Measurements from ENCODE around the gene SLC16A5. TPM values are rescaled to one million over a fixed set of nuclear protein-coding genes. Genes with fewer than 3 reads are reported as not detected.

Gene SLC16A5
- total RNA-seq, 2 experiments from 2014 or later, result not detected

DNA sequence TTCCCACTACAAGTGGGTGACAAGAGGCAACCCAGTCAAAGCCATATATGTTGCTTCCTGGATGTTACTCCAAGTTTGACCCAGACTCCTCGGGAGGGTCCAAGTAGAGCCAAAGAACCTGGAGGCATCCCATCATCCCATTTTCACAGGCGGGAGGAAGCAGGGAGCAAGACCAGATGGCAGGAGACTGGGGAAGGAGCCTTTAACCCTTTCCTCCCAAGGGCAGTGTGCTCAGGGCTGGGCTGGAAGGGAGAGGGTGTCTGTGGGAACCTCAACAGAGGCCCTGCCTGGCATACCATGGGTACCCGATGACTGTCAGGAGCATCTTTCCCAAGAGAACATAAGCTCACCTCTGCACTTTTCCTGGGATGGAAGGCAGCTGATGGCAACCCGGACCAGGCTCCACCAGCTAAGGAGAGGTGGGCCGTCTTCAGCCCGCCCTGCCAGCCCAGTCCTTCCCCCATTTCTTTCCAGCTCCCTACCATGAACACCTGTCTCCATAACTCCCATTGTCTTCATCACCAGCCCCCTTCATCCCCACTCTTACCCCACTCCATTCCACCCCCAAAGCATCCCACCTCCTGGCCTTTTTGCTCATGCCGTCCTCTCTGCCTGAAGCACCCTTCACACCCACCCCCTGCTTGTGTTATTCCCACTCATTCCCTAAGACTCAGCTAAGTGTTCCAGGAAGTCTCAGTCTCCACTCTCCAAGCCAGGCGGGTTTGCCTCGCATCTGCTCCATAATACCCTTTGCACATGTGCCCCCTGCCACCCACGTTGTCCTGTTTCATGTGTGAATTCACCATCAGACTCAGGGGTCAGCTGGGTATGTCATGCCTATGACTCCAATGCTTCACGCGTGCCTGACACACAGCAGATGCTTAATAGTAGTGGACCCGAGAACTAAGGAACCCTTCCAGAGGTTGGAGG is 5.9 kb upstream of the SLC16A5 start:
- H3K36me3 ChIP-seq (ENCODE audit: insufficient read depth, low read length), result no peaks in the 10 kb centered on the region
- ChIA-PET POLR2A (interaction anchor here (0.6 to 1.6 kb wide), 3 partner anchors 12 to 69 kb away, joined by 3 read pairs; no protein-coding TSS in a partner anchor), CTCF (ENCODE audit: unreplicated experiment) (no interaction called here)
- H3K4me3 ChIP-seq (ENCODE audit: low read depth, low read length, poor library complexity, severe bottlenecking), result no peak overlapping the region
- H3K79me2 ChIP-seq (ENCODE audit: insufficient read depth, low read depth, low read length), result no peaks in the 10 kb centered on the region
- H3K27ac ChIP-seq (ENCODE audit: low read depth, low read length, poor library complexity, severe bottlenecking), result no peak overlapping the region
- H2AFZ ChIP-seq (ENCODE audit: low read length), result no peak overlapping the region
- no peak for DNase-seq (ENCODE audit: low spot score)
- no peaks in the 10 kb centered on the region for H3K4me1 ChIP-seq (ENCODE audit: insufficient read depth, low read length, poor library complexity, severe bottlenecking)
- no peaks in the 10 kb centered on the region for H3K9me2 ChIP-seq (ENCODE audit: insufficient read depth, low read length)
- H4K20me1 ChIP-seq (ENCODE audit: insufficient read depth, low read length), result no peaks in the 10 kb centered on the region
- BruUV-seq (replicated peaks), result no TSS peak
- no peak overlapping the region for H3K4me2 ChIP-seq (ENCODE audit: low read length)
- TF ChIP-seq CTCF (conservative IDR thresholded peaks at IDR 0.05; ENCODE audit: low read length) (no peak), EZH2phosphoT487 (IDR thresholded peaks at IDR 0.05; ENCODE audit: borderline replicate concordance, low read depth, low read length) (no peak)
- H3K9me3 ChIP-seq (ENCODE audit: low read length), result no peaks in the 10 kb centered on the region
- intact Hi-C loops (cut with micrococcal nuclease; ENCODE audit: unreplicated experiment), result no loop called here

GRCh38 chr17:75082683-75083082 is 5.1 kb upstream of the SLC16A5 start:
- Histone ChIP-seq H4K20me1 (ENCODE audit: insufficient read depth, low read length) (no peaks in the 10 kb centered on the region), H3K4me2 (ENCODE audit: low read length) (no peak overlapping the region), H3K27ac (ENCODE audit: low read depth, low read length, poor library complexity, severe bottlenecking) (no peak overlapping the region), H3K4me1 (ENCODE audit: insufficient read depth, low read length, poor library complexity, severe bottlenecking) (peaks cover 5% of the 10 kb centered on the region), H3K9me2 (ENCODE audit: insufficient read depth, low read length) (no peaks in the 10 kb centered on the region), H3K4me3 (ENCODE audit: low read depth, low read length, poor library complexity, severe bottlenecking) (no peak overlapping the region), H3K9me3 (ENCODE audit: low read length) (no peaks in the 10 kb centered on the region), H3K36me3 (ENCODE audit: insufficient read depth, low read length) (no peaks in the 10 kb centered on the region), H3K79me2 (ENCODE audit: insufficient read depth, low read depth, low read length) (no peaks in the 10 kb centered on the region), H2AFZ (ENCODE audit: low read length) (no peak overlapping the region)
- intact Hi-C loops (cut with micrococcal nuclease; ENCODE audit: unreplicated experiment), result no loop called here
- CTCF ChIA-PET (ENCODE audit: unreplicated experiment), result no interaction called here
- POLR2A ChIA-PET, result no interaction called here
- TF ChIP-seq EZH2phosphoT487 (IDR thresholded peaks at IDR 0.05; ENCODE audit: borderline replicate concordance, low read depth, low read length), result no peak
- no peak for TF ChIP-seq CTCF (conservative IDR thresholded peaks at IDR 0.05; ENCODE audit: low read length)
- no peak for DNase-seq (ENCODE audit: low spot score)
- no TSS peak for BruUV-seq (replicated peaks)

DNA sequence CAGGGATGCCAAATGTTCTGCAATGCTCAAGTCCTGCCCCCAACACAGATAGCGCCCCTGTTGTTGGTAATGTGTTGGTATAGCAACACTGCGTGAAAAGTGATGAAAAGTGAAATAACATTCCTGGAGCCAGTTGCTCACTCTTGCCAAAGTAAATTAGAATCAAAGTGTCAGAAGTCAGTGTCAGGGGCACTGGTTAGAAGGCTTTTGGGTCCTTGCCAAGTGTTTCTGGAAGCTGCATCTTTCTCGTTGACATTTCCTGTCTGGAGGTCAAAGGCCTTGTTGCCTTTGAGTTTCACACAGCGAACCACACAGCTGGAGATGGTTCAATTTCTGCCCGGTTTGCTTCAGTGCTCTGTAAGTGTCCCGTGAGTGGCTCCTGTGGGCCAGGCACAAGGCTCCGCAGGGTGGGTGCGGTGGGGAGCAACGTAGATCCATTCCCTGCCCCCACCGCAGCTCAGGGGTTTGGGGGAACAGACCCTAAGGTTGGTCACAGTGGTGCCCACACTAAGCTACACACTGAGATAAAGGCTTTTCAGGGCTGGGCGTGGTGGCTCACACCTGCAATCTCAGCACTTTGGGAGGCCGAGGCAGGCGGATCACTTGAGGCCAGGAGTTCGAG is 3.6 kb upstream of the SLC16A5 start:
- Histone ChIP-seq H3K4me3 (ENCODE audit: low read depth, low read length, poor library complexity, severe bottlenecking) (no peak overlapping the region), H3K79me2 (ENCODE audit: insufficient read depth, low read depth, low read length) (no peaks in the 10 kb centered on the region), H4K20me1 (ENCODE audit: insufficient read depth, low read length) (no peaks in the 10 kb centered on the region), H3K9me2 (ENCODE audit: insufficient read depth, low read length) (no peaks in the 10 kb centered on the region), H3K4me1 (ENCODE audit: insufficient read depth, low read length, poor library complexity, severe bottlenecking) (peaks cover 9% of the 10 kb centered on the region), H3K4me2 (ENCODE audit: low read length) (no peak overlapping the region), H3K9me3 (ENCODE audit: low read length) (no peaks in the 10 kb centered on the region), H3K27ac (ENCODE audit: low read depth, low read length, poor library complexity, severe bottlenecking) (no peak overlapping the region), H2AFZ (ENCODE audit: low read length) (no peak overlapping the region), H3K36me3 (ENCODE audit: insufficient read depth, low read length) (no peaks in the 10 kb centered on the region)
- no peak for DNase-seq (ENCODE audit: low spot score)
- intact Hi-C loops (cut with micrococcal nuclease; ENCODE audit: unreplicated experiment), result no loop called here
- ChIA-PET POLR2A (no interaction called here), CTCF (ENCODE audit: unreplicated experiment) (no interaction called here)
- no peak for TF ChIP-seq EZH2phosphoT487 (IDR thresholded peaks at IDR 0.05; ENCODE audit: borderline replicate concordance, low read depth, low read length)
- TF ChIP-seq CTCF (conservative IDR thresholded peaks at IDR 0.05; ENCODE audit: low read length), result no peak
- BruUV-seq (replicated peaks), result no TSS peak

Measured in OCI-LY7 (cell line).